HG02885 (cell line): Measurements from ENCODE around the gene CAST.

Source experiments
- ATAC-seq: cut with Tn5 transposase; IDR thresholded peaks from one replicate; pipeline ENCODE4 v1.9.1; 2021; ENCODE audit warnings: mild to moderate bottlenecking; ENCODE audit not compliant: unreplicated experiment, poor library complexity

CAST gene

DNA sequence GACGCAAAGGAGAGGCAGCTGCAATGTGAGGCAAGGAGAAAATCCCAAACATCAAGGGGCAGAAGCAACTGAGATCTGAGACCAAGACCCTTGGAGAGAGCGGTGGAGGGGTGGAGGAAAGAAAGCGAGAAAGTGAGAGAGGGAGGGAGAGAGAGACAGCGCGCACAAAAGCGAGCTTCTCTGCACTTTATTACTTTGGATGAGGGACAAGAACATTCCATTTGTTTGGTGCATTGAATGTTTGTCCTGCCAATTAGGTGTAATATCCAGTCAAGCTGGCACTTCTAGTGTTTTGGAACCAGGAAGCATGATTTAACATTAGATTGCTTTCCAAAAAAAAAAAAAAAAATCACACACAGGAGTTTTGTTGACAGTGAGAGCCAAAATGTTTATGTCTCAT lies 1.4 kb downstream of the CAST start:
- no peak for ATAC-seq

DNA sequence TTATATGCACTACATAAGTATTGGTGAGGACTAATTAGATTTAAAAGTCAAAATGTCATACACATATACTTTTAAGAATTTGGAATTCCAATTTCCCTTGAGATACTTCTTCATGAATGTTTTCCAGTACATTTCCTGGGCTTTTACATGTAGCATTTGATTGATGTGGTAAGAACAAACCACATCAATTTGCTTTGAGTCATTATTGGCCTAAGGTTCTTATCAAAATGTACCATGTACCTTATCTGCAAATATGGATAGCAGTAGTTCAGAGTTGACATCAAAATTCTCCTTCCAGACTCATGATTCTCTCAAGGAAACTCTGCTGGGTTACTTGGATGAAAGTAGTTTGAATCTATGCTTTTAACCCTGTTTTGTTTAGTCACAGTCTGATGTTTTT lies 2.5 kb downstream of the CAST start:
- ATAC-seq = no peak

DNA sequence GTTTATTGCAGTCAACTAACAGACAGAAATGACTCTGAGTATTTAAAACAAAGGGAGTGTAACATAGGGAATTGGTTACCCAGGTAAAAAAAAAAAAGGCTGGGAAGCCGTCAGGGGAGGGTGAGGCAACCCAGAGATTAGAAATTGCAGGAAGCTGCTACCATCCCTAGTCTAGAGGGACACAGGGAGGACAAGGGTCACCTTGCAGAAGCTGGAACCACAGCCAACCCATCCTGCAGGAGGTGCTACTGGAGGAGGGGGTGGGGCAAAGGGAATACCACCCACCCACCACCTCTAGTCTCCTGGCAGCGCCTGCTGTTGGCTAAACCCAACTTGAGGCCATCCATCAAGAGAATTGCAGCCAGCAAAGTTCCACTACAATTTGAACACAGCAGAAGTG lies 6.5 kb downstream of the CAST start:
- no peak for ATAC-seq

DNA sequence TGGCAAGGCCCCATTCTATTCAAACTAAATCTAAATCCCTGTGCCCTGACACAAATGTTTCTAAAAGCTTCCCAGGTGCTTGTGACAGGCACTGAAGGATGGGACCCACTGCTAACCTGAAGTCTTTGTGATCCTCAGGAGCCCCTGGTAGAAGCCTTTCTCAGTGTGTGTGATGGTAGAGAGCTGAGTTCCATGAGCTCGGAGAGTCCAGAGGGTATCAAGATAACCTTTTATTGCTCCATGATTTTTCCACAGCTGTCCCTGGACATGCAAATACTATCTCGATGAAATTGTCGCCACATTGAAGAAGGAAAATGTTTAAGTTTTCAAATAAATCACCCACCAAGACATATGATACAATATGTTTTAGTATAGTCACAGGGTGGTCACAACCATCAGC lies 7.7 kb downstream of the CAST start:
- no peak for ATAC-seq

DNA sequence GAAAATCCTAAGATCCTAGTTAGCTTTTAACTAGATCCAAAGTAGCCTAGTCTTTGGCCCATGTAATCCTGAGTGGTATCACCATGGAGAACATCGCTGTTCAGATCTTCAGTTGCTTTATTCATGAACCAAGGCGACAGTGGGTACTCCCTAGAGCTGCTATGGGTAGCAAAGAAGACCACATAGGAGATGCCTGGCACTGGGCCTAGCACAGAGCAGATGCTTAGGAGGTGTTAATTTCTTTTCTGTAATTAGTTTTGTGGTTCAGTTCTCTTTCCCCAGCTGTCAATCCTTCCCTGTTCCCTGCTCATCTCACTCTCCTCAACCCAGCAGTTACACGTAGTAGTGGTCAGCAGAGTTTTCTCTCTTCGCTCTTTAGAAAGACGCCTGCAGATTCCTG lies 9.3 kb downstream of the CAST start:
- no peak for ATAC-seq

DNA sequence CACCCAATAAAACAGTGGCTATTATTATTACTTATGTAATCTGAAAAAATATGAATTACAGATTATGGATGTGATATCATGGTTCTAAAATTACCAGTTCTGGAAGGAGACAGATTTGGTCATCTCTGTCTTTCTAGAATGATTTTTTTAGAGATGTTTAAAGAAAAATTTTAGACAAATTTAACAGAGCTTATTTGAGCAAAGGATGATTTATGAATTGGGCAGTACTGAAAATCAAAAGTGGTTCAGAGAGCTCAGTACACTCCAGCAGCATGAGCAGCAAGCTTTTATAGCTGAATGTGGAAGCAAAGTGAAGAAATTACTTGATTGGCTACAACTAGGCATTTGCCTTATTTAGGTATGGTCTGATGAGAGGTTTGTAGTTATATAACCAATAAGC lies 11.0 kb downstream of the CAST start:
- ATAC-seq = no peak

DNA sequence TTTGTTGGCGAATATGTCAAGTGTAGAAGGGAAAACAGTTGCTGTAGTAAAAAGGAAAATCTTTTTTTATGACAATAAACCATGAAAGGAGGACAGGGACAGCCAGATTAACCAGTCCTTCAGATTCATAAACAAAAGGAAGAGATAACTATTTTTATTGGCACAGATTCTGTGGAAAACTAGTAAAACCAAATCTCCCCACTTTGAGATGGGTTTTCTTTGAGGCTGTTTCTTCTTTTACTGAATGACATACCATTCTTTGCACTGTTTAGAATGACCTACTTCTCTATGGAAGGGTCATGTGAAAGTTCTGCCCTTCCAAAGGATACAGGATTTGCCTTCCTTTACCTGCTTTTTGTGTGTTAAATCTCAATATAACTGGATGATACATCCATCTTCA lies 13.7 kb downstream of the CAST start:
- no peak for ATAC-seq

DNA sequence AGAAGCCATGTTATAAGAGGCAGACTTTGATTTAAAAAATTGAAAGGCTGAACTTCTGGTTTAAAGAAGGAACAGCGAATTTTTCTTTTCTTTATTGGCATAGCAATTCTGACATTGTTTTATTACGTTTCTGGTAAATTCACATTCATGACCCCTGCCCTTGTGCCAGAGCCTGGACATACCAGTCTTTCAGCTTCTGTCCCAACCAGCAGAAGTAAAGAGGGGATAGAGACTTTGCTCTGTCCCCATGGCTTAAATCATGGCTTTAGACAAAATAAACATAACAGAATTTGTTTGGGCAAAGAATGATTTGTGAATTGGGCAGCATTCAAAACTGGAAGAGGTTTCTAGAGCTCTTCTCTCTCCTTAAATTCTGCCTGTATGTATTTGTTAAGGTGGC lies 15.3 kb downstream of the CAST start:
- no peak for ATAC-seq

DNA sequence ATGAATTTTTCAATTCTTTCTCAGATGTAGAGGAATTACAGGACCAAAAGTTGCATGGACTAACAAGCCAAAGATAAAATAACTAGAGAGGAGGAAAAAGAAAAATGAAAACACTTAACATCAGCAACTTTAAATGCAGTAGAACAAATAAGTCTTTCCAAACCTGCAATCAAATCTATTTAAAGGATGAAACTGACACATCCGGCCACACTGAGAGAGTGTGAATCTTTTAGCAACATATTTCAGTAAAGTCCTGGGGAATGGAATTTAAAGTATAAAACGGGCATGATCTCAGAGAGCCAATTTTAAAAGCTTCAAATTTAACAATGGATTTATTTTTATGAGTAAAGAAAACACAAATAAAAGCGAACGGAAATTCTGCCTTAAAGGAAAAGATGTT lies 17.1 kb downstream of the CAST start:
- ATAC-seq = no peak

DNA sequence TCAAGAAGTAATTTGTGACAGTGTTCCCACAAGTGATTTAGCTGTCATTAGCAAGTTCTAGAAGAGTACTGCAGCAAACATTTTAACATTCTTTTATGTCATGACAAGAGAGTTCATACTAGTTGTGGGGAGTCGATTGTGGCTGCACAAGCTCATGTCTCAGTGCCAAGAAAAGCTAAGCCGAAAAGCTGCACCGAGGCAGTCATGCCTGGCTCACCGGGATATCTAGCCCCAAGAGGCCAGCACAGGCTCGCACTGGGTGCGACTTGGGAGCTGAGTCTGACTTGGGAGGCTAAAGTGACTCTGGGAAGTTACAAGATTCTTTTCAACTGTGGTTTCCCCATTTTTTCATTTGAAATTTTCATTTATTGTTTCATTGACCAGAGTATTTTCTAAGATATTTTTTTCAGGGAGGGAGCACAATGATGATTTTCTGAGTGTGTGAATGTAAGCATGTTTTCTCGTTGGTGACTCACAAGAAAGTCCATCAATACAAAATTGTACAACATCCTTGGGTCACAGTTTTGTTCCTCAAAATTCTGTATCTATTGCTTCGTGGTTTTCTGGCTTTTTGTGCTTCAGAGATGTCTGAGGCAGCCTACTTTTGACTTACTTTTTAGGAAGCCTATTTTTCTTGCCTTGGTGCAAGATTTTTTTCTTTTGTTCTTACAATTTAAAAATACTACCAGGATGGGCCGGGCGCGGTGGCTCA lies 18.7 kb downstream of the CAST start:
- no peak for ATAC-seq

DNA sequence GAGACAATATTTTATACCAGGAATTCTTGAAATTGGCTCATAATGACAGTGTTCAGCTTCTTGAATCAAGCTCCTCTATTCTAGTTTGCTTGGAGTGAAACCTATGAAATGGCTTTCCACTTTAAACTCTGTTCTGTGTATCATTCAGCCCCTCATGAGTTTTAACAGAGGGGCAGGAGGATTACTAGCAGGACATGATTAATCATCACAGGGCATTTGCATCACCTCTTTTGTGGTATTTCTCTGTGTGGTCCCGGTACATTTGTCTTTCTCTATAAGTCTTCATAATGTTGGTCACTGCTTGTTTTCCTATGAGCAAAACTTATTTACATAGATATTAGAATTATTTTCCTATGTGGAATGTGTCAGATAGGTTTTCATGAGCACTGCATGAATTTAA lies 21.2 kb downstream of the CAST start:
- no peak for ATAC-seq

DNA sequence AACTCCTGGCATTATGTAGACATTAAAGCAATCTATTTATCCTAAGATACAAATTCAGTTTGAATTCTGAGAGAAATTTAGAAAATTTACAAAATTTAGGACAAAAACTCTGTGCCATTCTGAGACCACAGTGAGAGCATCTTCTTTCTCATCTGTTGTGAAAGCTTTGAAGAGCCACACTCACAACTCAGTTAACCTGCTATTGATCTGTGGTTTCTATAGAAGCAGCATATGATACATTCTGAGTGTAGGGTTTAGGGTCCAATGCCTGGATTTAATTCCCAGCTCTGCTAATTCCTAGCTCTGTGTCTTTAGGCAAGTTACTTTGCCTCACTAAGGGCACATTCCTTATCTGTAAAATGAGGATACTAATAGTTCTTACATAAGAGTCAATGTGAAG lies 21.6 kb downstream of the CAST start:
- ATAC-seq = no peak

DNA sequence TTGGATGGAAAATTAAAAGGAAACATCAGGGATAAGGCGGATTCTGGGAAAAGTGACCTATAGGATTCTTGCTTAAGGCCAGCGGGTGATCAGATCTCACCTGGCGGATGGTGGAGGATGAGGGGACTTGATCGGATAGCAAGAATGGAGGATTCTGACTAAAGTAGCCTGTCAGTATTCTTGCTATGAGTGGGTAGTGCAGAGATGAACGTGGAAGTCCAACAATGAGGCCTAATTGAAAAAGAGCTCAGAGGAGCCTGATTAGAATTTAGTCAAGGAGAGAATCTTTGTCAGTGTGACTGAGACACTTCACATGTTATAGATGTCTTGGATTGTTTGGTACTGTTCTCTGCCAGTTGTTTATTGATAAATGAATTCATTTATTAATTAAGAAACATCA lies 24.9 kb downstream of the CAST start:
- no peak for ATAC-seq

DNA sequence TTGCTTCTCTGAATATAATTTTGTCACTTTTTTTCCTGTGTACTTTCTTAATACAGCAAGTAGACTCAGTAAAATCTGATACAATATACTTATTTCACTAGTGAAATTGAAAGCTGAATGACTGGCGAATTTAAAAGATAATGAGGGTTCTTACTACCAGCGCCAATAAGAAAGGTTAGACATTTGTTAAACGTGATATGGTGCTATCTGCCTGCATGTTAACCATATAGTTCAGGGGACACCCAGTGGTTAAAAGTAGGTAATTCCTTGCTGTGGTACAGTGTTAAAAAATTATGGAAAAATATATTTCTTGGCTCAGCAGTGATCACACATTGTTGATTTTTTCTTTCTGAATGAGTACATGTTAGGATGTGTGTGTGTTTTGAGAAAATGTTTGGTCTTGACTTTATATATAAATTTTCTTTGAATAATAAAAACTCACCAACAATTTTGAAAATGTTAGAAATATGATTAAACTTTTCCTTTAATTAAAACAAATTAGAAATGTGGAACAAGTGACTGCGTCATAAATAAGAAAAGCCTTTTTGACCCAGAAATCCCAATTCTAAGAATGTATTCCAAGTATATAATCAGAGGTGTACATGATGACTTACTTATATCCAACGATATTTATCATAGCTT lies 25.8 kb downstream of the CAST start:
- peak; percentile 91 for ATAC-seq

DNA sequence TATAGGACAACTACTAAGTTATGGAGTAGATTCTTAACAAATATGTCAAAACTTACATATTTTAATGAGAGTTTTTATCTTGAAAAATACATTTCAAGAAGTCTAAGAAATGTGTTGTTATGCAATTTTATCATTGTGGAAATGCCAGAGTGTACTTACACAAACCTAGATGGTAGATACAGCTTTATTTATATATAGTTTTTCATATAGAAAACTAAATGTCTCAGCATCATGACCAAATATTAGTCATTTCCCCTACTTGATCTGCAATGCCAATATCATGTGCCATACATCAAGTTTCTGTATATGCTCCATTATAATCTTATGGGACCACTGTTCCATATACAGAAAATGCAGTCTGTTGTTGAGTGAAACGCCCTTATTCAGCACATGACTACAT lies 28.7 kb downstream of the CAST start:
- ATAC-seq = no peak

DNA sequence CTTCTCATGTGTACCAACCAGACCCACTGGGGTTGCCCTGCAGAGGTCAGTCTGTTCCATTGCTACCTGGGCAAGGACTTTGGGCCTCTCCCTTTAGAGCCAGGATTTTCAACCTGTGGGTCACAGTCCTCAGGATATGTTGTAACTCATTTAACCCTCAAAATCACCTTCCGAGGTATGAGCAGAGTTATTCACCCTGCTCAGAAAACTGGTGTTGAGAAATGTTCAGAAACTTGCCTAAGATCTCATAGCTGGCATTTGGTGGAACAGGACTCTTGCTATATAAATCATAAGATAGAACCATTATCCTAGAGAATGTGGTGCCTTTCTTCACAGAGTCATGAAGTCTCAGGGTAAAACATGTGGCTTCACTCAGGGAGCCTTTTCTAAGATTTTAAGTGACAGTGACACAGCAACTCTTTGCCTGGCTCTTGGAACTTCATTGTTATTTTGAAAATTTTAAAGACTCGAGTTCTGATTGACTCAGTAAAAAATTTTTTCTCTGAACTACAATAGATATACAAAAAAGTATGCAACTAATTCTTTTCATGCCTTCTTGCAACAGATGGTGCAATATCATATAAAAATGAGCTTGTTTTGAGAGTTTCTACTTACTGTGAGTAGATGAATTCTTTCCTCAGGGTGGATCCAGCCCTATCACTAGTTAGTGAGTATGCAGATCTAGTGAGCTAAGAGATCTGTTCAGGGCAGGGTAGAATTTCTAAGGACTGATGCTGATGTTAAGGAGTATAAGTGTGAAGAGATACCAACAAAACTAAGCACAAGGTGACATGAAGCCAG lies 29.5 kb downstream of the CAST start:
- no peak for ATAC-seq

DNA sequence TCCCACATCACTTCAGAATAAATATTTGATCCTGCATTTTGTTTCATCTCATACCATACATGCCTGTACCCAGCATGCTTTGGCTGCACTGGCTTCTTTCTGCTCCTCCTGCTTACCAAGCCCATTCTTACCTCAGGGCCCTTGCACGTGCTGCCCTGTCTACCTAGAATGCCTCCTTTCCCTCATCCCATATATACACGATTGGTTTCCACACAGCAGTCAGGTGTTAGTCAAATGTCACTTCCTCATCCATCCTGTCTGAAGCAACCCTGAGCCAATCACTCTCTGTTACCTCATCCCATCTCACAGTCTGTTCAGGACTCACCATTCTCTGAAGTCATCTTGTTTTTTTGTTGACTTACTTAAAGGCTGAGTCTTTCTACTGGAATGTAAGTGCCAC lies 30.3 kb downstream of the CAST start:
- ATAC-seq = no peak

DNA sequence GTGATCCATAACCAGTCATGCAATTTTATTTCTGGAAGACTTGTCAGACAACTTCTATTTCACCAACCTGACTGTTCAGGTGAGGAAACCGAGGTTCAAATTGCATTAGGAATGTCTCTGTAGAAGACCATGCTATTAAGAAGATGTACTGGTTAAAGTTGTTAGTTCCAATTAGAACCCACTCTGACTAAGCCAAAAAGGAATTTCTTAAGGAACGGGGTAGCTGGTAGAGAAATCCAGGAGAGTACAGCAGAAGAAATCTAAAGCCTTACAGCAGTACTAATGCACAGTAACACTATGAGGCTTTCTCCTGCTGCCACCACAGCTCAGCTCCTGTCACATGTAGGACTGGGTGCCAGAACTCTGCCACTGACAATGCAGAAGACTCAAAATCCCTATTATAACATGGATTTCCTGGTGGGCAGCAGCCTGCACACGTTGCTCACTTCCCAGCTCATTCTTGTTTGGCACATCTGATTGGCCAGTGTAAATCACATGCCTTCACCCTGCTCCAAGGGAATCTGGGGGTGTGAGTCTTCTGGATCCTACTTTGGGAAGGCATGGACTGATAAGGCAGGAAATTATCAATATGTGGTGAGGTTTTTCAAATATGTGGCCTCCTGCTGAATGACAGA lies 37.1 kb downstream of the CAST start:
- no peak for ATAC-seq

DNA sequence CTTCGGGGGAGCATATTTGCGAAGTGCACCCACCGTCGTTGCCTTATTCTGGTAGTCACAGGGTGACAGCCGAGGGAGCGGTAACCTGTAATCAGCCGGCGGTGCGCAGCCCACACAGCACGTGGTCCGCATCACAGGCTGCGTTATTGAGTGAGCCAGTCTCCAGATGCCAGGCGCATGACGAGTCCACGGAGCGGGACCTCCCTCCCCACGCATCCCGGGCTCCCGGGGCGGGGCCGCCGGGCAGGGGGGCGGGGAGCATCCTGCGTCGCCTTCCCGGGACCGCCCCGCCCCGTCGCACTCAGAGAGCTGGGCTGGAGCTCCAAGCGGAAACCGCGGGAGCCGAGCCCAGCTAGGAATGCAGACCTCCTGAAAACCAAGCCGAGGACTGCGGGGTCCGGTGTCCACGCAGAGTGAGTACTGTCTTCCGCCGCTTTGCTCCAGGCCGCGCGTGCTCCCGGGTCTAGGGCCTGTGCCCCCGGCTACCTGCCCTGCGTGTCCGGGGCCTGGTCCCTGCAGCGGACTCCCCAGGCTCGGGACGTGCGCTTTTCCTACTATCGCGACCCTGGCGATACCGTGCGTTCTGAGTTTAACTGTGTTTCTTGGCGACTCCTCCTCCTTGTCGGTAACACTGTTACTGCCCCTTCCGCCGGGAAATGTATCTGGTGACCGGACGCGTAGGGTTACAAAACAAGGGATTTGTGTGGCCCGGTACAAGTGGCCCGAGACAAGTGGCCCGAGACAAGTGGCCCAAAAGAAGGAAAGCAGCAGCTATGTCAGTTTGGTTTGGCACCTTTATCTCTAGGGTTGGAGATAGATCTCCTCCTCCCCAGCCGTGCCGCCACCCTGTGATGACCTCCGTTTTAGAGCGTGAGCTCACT lies 40.6 kb downstream of the CAST start:
- peak; percentile 67 for ATAC-seq

DNA sequence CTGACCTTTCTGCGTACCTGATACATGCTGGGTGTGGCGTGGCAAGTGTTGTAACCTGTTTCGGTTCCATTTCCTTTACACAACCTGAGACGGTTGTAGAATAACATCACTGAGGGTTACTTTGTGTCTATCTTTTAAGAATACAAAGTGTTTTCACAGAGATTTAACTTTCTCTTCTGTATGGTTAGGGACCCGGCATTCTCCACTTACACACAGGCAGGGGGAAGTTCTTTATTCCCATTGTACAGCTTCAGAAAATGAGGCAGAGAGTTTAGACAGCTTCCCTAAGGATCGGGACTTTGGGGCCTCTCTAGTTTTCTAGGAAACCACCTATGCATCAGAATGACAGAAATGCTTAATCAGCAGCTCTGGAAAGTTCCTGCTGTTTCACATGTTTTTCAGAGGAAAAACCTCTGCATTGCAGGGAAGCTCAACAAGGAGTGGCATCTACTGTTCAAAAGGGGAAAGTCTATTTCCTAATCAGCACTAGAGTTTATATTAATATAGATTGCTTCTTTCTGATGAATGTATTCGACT lies 41.3 kb downstream of the CAST start:
- peak; percentile 85 for ATAC-seq
